ENCODE measurements around the gene TPX2. TPM values are rescaled to one million over a fixed set of nuclear protein-coding genes. Genes with fewer than 3 reads are reported as not detected.
A peak's percentile ranks its signal among the peaks of the same experiment; 100 is the strongest.

Gene TPX2
- total and polyA plus RNA-seq, 2 donors from 2014 or later, result 0.47 to 1.4 TPM

DNA sequence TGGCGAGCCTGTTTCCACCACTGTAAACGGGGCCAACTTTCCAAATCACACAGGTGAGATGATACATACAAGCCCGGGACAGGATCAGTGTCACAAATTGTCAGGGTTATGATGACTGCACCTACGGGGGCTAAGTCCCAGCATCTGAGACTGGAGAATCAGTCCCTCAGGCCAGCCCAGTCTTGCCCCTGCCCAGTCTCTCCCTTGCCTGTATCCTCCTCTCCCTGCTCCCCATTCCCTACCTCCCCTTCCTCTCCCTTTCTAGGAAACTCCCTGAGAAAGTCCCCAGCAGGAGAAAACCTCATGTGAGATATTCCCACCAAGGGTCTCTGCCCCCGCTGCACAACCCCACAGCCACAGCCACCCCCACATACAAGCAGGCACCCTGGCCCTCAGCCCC, 104.8 kb downstream of the TPX2 start:
- intact Hi-C loops (cut with DNase I), result no loop called here
- Histone ChIP-seq H3K4me3 (ENCODE audit: low read length in 3 of 3) (peak overlapping the region in 1 of 3 donors; percentile 55), H3K4me1 (ENCODE audit: control insufficient read depth in 2 of 3, insufficient read depth in 2 of 3, low read depth in 1 of 3, low read length in 3 of 3) (peaks cover 0 to 21% (median 6%) of the 10 kb centered on the region in 3 donors), H3K9me3 (ENCODE audit: control insufficient read depth in 2 of 3, insufficient read depth in 1 of 3, low read length in 3 of 3) (no peaks in the 10 kb centered on the region), H3K27ac (ENCODE audit: low read depth in 2 of 2, low read length in 2 of 2) (peak overlapping the region; percentile 60 to 69), H3K27me3 (ENCODE audit: control insufficient read depth, insufficient read depth, low read length) (peaks cover under 1% of the 10 kb centered on the region), H3K9ac (ENCODE audit: low read length in 3 of 3) (peak overlapping the region in 1 of 3 donors; percentile 51), H3K36me3 (ENCODE audit: control insufficient read depth in 2 of 3, insufficient read depth in 3 of 3, low read length in 3 of 3) (no peaks in the 10 kb centered on the region)
- no peak for FAIRE-seq
- DNase-seq, result no peak
- TF ChIP-seq, protein P1, sequence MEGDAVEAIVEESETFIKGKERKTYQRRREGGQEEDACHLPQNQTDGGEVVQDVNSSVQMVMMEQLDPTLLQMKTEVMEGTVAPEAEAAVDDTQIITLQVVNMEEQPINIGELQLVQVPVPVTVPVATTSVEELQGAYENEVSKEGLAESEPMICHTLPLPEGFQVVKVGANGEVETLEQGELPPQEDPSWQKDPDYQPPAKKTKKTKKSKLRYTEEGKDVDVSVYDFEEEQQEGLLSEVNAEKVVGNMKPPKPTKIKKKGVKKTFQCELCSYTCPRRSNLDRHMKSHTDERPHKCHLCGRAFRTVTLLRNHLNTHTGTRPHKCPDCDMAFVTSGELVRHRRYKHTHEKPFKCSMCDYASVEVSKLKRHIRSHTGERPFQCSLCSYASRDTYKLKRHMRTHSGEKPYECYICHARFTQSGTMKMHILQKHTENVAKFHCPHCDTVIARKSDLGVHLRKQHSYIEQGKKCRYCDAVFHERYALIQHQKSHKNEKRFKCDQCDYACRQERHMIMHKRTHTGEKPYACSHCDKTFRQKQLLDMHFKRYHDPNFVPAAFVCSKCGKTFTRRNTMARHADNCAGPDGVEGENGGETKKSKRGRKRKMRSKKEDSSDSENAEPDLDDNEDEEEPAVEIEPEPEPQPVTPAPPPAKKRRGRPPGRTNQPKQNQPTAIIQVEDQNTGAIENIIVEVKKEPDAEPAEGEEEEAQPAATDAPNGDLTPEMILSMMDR (IDR thresholded peaks at IDR 0.05; ENCODE audit: borderline replicate concordance, extremely low read depth, insufficient read depth), result no peak

DNA sequence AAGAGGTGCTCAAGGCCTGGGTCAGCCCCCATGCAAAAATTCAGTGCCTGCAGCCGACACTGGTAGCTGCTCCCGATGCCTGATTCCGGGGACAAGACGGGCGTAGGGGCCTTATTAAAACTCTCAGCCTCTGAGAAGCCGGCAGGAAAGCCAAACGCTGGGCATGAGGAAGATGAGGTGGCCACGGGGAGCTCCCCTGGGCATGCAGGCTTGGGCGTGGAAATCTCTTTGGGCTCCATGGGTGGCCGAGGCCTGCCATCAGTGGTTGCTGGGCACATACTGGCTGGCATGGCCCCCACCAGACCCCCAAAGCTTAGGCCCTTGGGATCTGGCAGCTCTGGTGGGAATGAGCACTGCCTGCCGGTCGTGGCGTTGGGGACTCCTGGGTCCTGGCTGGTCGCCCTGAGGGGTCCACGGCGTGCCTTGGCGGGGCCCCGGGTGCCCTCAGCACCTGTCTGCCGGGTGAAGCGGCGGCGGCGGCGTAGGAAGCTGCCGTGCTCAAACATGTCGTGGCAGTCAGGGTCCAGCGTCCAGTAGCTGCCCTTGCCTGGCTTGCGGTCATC, 105.7 kb downstream of the TPX2 start:
- TF ChIP-seq, protein P1 (IDR thresholded peaks at IDR 0.05; ENCODE audit: borderline replicate concordance, extremely low read depth, insufficient read depth), result no peak
- Histone ChIP-seq H3K9ac (ENCODE audit: low read length in 3 of 3) (no peak overlapping the region), H3K4me3 (ENCODE audit: low read length in 3 of 3) (peak overlapping the region in 1 of 3 donors; percentile 55), H3K9me3 (ENCODE audit: control insufficient read depth in 2 of 3, insufficient read depth in 1 of 3, low read length in 3 of 3) (no peaks in the 10 kb centered on the region), H3K36me3 (ENCODE audit: control insufficient read depth in 2 of 3, insufficient read depth in 3 of 3, low read length in 3 of 3) (no peaks in the 10 kb centered on the region), H3K27ac (ENCODE audit: low read depth in 2 of 2, low read length in 2 of 2) (peak overlapping the region in 1 of 2 donors; percentile 22), H3K4me1 (ENCODE audit: control insufficient read depth in 2 of 3, insufficient read depth in 2 of 3, low read depth in 1 of 3, low read length in 3 of 3) (peaks cover 0 to 19% (median 6%) of the 10 kb centered on the region in 3 donors), H3K27me3 (ENCODE audit: control insufficient read depth, insufficient read depth, low read length) (peaks cover 3% of the 10 kb centered on the region)
- FAIRE-seq, result no peak
- DNase-seq, result no peak
- intact Hi-C loops (cut with DNase I), result no loop called here

DNA sequence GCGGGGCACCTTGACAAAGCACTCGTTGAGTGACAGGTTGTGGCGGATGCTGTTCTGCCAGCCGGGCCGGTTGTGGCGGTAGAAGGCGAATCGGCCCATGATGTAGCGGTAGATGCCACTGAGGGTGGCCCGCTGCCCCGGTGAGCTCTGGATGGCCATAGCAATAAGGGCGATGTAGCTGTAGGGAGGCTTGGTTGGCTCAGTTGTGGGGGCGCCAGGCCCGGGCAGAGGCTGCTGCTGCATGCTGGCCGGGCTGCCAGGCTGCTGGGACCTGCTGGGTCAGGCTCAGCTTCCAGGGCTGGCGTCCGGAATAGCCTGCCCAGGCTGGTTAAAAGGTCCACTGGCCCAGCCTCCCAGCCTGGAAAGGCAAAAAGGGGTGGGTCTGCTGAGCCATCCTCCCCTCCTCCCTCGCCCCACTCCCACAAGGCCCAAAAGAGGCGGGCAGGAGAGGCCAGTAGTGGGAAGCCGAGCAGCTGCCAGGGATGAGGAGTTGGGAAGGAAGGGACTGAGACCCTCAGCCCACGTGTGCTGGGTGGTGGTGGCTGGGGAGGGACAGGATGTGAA, 106.3 kb downstream of the TPX2 start, which contains the start of gene FOXS1:
Gene FOXS1 (minus strand): TSS at position 305 of the 564 bp plus-strand sequence. CDS start 62 bp downstream, at position 243.
- peaks cover 0 to 18% (median 6%) of the 10 kb centered on the region in 3 donors for H3K4me1 ChIP-seq (ENCODE audit: control insufficient read depth in 2 of 3, insufficient read depth in 2 of 3, low read depth in 1 of 3, low read length in 3 of 3)
- H3K9ac ChIP-seq (ENCODE audit: low read length in 3 of 3), result no peak within 1 kb of the TSS

More for the DNA sequence above, 106.3 kb downstream of the TPX2 start, which contains the start of gene FOXS1:
- H3K4me3 ChIP-seq (ENCODE audit: low read length in 3 of 3), result peak within 1 kb of the TSS in 2 of 3 donors; percentile 26 to 55
- no peaks in the 10 kb centered on the region for H3K9me3 ChIP-seq (ENCODE audit: control insufficient read depth in 2 of 3, insufficient read depth in 1 of 3, low read length in 3 of 3)
- peak within 1 kb of the TSS; percentile 43 to 60 for H3K27ac ChIP-seq (ENCODE audit: low read depth in 2 of 2, low read length in 2 of 2)
- intact Hi-C loops (cut with DNase I), result no loop called here
- H3K36me3 ChIP-seq (ENCODE audit: control insufficient read depth in 2 of 3, insufficient read depth in 3 of 3, low read length in 3 of 3), result no peaks in the 10 kb centered on the region
- TF ChIP-seq, protein P1 (IDR thresholded peaks at IDR 0.05; ENCODE audit: borderline replicate concordance, extremely low read depth, insufficient read depth), result no peak
- peaks cover 3% of the 10 kb centered on the region for H3K27me3 ChIP-seq (ENCODE audit: control insufficient read depth, insufficient read depth, low read length)
- FAIRE-seq (no peak), DNase-seq (peak; percentile 78 to 94 (median 82))

Measured in kidney (tissue), 14 donors.